GM19328 (cell line): ENCODE measurements around the gene CDKN1C.

Source experiments
- ATAC-seq: cut with Tn5 transposase; IDR thresholded peaks from one replicate; pipeline ENCODE4 v1.9.1; 2021; ENCODE audit warnings: mild to moderate bottlenecking, moderate library complexity; ENCODE audit not compliant: unreplicated experiment

The CDKN1C gene

DNA sequence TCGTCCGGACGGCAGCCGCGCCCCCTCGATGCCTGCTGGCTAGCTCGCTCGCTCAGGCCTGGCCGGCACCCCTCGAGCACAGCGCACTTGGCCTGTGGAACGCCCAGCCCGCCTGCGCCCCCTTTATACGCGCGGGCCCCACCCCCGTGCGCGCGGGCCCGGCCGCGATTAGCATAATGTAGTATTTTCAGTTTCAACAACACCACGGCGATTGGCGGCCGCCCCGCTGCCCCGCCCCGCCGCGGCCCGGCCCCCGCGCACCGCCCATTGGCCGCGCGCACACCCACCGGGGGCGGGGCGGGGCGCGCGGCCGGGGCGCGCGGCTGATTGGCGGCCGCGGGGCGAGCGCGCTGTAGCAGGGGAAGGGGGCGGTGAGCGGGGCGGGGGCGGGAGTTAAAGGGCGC lies at the start of gene CDKN1C:
TSS of gene CDKN1C (minus strand) at position 98 of the 404 bp plus-strand sequence. CDS start 319 bp downstream, outside the sequence.
- peak; percentile 73 for ATAC-seq

DNA sequence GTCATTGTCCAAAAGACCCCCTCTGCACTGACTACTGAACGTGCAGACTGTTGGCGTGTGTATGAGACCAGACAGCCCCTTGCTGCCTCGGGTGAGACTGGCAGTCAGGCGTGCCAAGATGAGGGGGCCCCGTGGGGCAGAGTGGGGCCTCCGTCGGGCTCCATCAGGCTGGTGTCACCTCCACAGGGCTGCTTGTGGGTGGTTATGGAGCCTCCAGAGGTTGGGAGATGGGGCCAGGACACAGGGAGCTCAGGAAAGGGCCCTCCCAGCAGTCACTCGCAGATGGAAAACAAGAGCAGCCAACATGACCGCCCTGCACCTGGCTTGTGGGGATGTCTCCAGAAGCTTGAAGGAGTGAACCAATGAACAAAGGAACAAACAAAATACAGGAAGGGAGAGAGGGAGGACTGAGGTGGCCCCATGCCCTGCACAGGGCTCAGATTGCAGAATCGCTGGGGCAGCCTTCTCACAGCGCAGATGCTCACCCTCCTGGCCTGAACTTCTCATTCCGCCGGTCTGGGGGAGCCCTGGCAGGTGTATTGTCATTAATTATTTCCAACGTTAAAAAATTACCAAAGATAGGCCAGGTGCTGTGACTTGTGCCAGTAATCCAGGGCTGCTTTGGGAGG lies 49.1 kb upstream of the CDKN1C start:
- ATAC-seq = no peak

DNA sequence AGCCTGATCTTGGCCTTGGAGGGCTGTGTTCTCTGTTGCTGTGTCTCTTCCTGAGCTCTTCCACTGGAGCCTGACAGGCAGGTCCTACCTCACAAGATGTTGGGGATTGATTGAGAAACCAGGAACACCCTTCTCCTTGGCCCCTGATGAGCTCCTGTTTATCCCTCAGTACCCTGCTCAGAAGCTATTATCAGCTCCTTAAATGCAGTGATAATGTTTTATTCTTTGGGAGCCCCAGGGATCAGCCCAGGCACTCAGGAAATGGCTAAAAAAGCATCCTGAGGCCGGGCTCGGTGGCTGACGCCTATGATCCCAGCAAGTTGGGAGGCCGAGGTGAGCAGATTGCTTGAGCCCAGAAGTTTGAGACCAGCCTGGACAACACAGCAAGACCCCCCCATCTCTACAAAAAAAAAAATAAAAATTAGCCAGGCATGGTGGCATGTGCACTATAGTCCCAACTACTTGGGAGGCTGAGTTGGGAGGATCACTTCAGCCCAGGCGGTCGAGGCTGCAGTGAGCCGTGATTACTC lies 48.5 kb upstream of the CDKN1C start:
- ATAC-seq = no peak

DNA sequence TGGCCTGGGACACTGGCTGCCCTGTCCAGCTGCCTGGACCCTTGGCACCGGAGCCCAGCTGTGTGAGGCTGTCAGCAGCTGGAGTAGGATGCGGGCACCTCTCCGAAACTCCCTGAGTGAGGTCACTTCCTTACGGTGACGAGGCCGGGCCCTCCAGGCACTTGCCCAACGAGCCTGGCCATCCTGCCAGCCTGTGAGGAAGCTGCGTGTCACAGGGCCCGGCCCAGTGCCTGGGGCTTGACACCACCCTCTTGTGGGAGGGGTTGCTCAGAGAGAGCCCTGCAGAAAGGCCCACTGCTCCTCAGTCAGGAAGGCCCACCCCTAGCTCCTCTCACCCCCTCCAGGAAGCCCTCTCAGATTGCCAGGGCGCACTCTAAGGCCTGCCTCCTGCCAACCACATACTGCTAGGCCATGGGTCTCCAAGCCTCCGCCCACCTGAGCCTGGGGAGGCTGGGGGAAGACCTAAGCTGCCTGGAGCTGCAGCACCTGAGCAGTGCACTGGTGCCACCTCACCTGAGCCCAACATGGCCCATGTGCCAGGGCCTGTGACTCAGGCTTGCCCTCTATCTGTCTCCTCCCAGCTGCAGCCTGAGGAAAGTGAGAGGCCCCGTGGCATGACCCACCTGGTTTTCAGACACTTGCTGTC lies 47.9 kb upstream of the CDKN1C start:
- no peak for ATAC-seq

DNA sequence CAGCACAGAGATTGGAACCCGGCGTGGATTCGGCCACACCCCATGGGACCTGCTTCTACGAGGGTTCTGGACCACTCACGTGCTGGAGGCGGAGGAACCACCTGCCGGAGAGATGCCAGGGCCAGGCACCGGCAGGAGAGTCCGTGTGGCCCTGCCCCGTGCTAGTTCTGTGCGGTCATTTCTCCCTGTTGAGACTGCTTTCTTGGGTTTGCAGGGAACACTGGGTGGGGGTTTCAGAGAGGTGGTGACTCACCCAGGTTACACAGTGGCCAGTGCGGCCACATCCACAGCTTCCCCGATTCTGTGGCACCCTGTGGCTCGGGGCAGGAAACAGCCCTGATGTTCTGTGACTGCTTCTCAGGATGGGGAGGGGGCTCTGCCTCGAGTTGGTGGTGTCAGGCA lies 47.3 kb upstream of the CDKN1C start:
- no peak for ATAC-seq

DNA sequence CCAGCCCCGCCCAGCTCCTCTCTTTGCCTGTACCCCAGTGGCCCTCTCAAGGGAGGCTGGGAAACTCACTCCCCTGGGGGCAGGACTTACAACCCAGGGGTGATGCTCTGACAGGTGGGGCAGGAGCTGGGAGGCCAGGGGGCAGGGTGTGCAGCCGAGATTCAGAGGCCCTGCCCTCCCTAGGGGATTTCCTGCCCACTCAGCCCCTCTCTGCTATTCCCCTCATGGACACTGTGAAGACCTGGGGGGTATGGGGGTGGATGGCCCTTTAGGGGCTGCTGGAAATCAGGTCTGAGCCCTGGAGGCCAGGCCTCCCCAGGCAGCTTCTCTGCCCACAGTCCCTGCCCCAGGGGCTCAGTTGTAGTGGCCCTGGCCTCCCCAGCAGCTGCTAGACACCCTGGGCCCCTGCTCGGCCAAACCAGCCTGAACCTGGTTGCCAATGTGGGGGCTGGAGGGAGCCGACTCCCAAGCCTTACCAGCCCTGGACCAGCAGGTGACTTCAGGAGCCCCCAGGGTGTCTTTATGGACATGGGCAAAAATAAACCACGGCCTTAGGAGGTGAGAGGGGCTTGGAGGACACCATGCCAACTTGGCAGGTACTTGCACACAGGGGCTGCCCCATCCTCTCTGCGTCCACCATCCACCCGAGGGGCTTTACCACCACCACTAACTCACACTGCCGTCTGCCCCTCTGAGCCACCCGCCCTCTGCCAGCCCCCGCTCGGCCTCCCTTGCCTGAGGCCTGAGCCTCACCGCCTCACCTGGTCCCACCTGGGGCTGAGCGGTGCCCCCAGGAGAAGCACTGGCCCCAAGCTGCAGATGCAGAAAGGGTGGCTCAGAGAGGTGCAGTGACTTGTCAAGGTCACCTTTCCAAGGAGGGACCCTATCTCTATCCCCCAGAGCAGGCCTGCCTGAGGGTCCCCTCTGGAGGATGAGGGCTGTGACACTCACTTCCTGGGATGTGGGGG lies 46.5 kb upstream of the CDKN1C start:
- ATAC-seq = no peak

DNA sequence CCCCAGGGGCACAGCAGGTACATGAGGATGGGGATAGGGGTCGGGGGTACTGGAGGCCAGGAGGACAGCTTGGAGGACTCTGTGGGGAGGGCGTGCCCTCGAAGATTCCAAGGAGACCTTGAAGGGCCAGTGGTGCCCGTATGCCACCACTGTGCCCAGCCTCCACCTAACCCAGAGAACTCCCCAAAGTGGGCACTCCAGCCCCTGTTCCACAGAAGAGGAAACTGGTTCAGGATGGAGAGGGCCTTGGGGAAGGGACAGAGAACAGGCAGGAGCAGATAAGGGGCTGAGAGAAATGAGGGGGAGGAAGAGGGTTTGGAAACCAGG lies 45.8 kb upstream of the CDKN1C start:
- ATAC-seq = no peak

DNA sequence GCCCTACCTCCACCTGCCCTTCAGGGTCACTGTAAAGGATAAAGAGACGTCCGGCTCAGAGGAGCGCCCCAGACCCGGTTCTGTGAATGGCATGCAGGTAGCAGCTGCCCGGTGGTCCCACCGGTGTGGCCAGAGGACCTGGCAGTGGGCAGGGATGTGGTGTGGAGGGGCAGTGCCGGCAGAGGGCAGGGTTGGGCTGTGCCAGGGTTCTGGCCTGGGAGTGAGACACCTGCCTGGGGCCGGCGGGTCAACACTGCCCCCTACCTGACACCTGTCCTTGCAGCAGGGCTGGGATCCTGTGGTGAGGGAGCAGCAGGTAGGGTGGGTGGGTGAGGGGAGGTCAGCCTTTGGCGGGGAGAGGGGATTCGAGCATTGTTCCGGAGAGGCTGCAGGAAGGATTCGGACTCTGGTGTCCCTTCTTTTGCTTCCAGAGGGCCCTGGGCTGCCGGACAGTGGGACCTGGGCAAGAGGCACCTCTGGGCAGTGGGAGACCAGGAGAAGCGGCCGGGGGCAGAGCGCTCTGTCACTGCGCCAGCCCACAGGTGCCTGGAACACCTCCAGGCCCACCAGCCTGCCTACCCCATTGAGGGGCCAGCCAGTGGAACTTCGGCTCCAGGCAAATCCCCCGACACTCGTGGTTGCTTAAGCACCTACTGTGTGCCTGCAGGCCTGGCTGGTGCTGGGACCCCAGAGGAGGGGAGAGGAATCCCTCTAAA lies 45.3 kb upstream of the CDKN1C start:
- no peak for ATAC-seq

DNA sequence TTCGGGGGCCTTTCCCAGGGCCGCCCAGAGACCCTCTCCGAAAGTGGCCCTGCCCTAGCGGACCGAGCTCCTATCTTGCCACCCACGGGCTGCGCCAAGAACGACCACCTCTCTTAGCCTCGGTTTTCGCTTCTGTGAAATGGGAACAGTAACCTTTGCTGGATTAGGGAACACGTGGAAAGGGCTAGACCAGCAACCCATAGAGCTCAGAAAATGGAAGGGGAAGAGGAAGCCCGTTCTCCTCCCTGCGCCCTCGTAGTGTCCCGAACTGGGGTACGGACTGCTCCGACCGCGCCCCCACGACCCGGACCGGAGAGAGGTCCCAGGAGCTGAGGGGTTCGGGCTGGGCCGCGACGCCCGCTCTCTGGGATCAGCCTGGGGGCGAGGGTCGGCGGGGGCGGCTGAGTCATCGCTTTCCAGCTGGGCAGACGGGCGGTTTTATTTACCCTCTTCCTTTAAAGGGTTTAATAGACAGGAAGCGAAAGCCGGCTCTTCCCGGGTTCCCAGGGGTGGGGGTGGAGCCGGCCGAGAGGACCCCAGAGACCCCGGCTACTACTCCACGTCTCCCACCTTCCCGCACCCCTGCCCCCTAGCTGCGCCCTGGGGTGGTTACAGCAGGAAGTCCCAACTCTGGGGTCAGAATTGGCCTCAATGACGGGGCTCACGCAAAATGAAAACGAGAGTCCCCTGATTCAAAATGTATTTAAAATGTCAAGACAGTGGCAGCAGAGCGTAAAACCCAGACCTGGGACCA lies 44.6 kb upstream of the CDKN1C start:
- ATAC-seq = no peak

DNA sequence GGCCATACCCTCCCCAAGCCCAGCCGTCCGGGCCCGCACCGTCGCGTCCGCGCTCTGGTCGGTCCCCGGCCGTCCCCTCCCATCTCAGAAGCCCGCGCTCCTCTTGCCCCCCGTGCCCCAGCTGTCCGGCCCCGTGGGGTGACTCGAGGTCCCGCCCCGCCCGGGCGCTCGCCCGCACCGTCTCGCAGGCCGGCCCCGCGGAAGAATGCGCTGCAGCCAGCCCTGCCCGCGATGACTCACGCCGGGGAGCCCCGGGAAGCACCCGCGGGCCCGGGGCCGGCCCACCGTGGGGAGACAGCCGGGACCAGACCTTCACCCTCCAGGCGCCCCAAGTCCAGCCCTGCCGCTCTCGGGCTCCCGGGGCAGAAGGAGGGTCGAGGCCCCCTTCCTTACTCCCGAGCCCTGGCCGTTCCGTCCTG lies 44.0 kb upstream of the CDKN1C start:
- no peak for ATAC-seq

DNA sequence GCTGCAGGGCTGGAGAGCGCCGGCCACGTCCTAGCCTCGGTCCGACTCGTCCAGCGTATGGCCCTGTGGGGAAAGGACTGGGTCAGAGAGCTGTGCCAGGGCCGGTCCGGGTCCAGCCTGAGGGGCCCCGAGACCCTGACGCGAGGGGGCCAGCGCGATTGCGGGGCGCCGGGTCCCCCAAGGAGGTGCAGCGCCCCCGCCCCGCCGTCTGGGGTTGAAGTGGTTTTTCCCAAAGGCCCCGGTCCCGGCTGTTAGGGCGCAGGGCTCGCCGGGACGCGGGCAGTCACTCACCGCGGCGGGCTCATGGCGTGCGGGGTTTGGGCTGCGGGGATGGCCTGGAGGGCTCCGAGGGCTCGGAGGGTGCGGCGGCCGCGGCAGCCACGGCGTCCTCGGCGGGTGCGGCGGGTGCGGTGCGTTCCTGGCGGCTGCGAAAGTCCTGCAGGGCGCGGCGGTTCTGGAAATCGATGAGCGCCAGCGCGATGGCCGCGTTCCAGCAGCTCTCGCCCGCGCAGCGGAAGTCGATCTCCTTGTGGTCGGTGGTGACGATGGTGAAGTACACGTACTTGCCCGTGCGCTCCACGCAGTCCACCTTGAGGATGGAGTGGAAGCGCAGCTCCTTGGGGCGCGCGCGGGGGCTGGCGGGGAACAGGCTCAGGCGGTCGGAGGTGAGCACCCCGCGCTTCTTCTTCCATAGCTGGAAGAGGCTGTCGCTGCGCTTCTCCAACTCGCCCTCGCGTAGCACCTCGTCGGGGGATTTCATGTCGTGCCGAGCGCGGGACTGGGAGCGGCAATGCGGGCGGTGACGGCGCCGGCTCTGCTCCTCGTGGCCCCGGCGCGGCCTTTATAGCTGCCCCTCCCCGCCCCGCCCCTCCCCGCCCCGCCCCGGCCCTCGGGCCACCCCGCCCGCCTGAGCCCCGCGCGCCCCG lies 43.3 kb upstream of the CDKN1C start, which contains the start of gene PHLDA2:
TSS of gene PHLDA2 (minus strand) at position 816 of the 926 bp plus-strand sequence. CDS start at position 760, 56 bp downstream.
- ATAC-seq = no peak

DNA sequence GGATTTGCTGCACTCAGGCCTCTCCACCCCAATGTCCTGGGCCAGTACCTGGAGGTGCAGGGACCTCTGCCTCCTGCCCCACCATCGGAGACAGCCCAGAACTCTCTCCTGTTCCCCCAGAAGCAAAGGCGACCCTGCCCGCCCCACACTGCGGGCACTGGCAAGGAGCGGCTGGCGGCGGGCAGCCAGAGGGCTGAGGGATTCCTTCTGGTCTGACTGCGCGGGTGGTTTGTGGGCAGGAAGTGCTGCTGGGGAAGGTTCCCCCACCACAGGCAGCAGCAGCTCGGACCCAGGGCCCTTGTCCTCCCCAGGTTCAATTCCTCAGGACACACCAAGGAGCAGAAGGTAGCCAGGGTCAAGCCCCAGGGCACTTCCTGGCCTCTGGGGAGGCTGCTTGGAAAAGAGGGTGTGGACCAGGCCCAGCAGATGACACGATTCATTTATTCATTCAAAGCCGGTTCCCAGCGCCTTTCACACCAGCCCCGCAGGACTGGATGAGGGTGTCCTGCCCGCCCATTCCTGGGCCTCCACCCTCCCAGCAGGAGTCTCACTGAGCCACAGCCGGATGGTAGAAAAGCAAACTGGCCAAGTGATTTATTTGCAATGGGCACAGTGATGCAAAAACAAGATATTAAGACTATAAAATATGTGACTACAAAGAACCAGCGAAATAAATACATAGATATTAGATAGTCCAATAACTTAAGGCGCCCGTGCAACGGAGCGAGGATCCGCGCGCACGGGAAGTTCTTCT lies 42.5 kb upstream of the CDKN1C start:
- ATAC-seq = no peak

DNA sequence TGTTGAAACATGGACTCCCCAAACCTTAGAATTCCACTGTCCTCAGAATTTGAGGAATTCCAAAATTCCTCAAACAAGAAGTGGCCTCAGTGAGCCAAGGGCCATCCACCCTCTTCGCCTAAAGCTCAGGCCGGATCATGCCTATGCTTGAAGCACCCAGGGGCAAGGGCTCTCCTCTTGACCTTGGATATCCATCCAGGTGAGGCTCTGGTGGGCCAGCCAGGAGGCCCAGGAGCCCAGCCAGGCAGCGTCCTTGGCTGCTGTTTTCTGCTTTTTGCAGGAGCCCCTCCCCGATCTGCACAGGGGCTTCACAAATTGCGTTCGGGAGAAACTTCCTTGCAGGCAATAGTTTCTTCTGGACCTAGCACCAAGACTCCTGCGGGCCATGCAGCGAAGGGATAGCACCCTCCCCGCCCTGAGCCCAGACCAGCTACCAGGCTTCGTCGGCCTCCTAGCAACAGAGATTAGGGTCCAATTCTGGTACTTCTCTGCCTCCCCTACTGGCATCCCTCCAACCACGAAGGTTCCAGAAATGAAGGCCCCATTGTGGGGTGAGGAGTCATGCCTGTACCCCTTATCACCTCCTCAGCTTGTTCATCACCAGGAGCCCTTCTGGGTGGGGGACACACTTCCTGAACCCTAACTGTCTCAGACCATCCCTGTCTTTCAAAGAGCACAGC lies 41.7 kb upstream of the CDKN1C start:
- no peak for ATAC-seq

DNA sequence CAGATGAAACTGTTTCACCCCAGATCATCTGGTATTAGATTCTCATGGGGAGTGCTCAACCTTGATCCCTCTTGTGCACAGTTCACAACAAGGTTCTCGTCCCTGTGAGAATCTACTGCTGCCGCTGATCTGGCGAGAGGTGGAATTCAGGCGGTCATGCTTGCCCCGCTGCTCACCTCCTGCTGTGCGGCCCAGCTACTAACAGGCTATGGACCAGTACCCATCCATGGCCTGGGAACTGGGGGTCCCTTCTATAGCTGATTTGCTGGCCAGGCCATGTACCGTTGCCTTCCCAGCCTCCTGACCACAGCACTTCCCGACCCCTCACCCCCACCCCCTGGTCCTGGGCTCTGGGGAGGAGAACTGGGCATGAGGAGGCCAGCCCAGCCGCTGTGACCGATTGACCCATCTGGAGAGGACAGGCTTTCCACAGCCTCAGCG lies 41.1 kb upstream of the CDKN1C start:
- no peak for ATAC-seq

DNA sequence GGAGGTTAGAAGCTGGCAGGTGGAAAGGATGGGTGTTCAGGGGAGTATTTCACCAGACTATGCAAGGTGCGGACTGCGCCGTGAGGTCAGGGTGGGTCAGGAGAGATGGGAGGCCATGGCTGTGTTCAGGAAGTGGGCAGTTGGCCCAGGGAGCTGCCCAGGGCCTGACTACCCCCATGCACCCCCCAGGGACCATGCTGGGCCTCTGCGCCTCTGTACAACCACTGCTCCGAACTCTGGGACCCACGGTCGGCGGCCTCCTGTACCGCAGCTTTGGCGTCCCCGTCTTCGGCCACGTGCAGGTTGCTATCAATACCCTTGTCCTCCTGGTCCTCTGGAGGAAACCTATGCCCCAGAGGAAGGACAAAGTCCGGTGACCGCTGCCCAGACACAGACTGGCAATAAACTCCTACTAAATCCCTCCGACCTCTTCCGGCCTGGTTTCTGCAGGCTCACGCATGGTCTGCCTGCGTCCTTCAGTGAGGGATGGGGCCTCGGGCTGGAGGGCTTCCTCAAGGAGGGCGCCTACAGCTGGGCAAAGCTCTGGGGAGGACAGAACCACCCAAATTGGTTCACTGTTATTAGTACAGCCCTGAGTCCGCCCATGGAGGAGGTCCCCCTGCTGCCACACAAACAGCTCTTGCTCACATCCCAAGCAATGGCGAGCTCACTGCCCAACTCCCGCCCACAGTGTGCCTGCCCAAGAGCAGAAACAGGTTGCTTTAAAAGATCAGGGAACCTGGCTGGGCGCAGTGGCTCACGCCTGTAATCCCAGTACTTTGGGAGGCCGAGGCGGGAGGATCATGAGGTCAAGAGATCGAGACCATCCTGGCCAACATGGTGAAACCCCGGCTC lies 39.5 kb upstream of the CDKN1C start:
- no peak for ATAC-seq

DNA sequence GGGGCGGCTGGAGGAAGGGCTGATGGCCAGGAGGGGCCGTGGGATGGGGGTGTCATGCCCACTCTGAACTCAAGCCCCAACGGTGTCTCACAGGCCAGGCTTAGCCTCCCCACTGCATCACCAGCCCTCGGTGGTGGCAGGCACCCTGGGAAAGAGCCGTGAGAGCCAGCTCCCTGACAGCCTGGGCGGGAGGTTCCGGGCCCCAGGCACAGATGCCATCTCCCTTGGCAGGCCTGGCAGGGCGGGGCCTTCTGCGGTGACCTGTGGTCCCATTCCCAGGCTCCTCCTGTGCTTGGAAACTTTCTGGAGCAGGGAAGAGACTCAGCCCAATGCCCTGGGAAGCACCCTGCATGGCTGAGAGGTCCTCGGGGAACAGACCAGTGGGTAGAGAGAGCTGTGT lies 38.8 kb upstream of the CDKN1C start:
- ATAC-seq = no peak
